Neural progenitor cell (in vitro differentiated cells): Measurements from ENCODE around the gene PLA2G2E. TPM values are rescaled to one million over a fixed set of nuclear protein-coding genes. Genes with fewer than 3 reads are reported as not detected.

Experiments
- DNase-seq: peaks from one replicate; pipeline ENCODE4 v3.0.0-alpha.2; 2016; ENCODE audit warnings: low spot score
- H2AFZ ChIP-seq: fragments of 200-600 bp; sonication (generic); replicated peaks from 2 replicates; pipeline ENCODE4 v1.6.1; 2016; ENCODE audit warnings: antibody characterized with exemption
- H3F3A ChIP-seq: fragments of 200-600 bp; sonication (generic); 2 replicates; pipeline ENCODE4 v1.6.1; 2016; ENCODE audit warnings: antibody characterized with exemption, low read depth
- H3K27ac ChIP-seq: fragments of 200-600 bp; sonication (generic); 2 replicates; pipeline ENCODE4 v1.5.1; 2016; ENCODE audit warnings: mild to moderate bottlenecking
- H3K27me3 ChIP-seq: fragments of 200-600 bp; sonication (generic); 2 replicates; pipeline ENCODE4 v1.6.1; 2016; ENCODE audit warnings: mild to moderate bottlenecking, moderate library complexity
- H3K36me3 ChIP-seq: fragments of 200-600 bp; sonication (generic); 2 replicates; pipeline ENCODE4 v1.5.1; 2016
- H3K4me1 ChIP-seq: fragments of 200-600 bp; sonication (generic); 2 replicates; pipeline ENCODE4 v1.6.1; 2016; ENCODE audit warnings: mixed run types
- H3K4me2 ChIP-seq: fragments of 200-600 bp; sonication (generic); 2 replicates; pipeline ENCODE4 v1.6.1; 2016
- H3K4me3 ChIP-seq: fragments of 200-600 bp; sonication (generic); 2 replicates; pipeline ENCODE4 v1.5.1; 2016
- H3K79me2 ChIP-seq: fragments of 200-600 bp; sonication (generic); 2 replicates; pipeline ENCODE4 v1.6.1; 2016; ENCODE audit warnings: low read depth
- H3K9ac ChIP-seq: fragments of 200-600 bp; sonication (generic); 2 replicates; pipeline ENCODE4 v1.6.1; 2016
- H3K9me3 ChIP-seq: fragments of 200-600 bp; sonication (generic); 2 replicates; pipeline ENCODE4 v1.5.1; 2016; ENCODE audit warnings: low read depth
- H4K20me1 ChIP-seq: fragments of 200-600 bp; sonication (generic); 2 replicates; pipeline ENCODE4 v1.6.1; 2016; ENCODE audit warnings: low read depth
- H3K27ac Mint-ChIP-seq: 3 replicates; pipeline ENCODE4 v1.8.0; 2021; ENCODE audit warnings: mixed read lengths
- H3K27me3 Mint-ChIP-seq: 2 replicates; pipeline ENCODE4 v1.8.0; 2022; ENCODE audit warnings: low read depth, mild to moderate bottlenecking, inconsistent platforms, moderate library complexity, mixed read lengths; ENCODE audit not compliant: insufficient read depth
- H3K36me3 Mint-ChIP-seq: 3 replicates; pipeline ENCODE4 v1.8.0; 2021; ENCODE audit warnings: mixed read lengths
- H3K4me1 Mint-ChIP-seq: 3 replicates; pipeline ENCODE4 v1.8.0; 2021; ENCODE audit warnings: mixed read lengths
- H3K4me3 Mint-ChIP-seq: 3 replicates; pipeline ENCODE4 v1.8.0; 2021; ENCODE audit warnings: mild to moderate bottlenecking, moderate library complexity, mixed read lengths
- H3K9me3 Mint-ChIP-seq: 3 replicates; pipeline ENCODE4 v1.8.0; 2020; ENCODE audit warnings: mixed read lengths
- EZH2 ChIP-seq: fragments of 200-600 bp; sonication (generic); IDR thresholded peaks from 2 replicates; pipeline ENCODE4 v1.6.1; 2017; ENCODE audit warnings: antibody characterized with exemption, mild to moderate bottlenecking, moderate library complexity
- EZH2phosphoT487 ChIP-seq: fragments of 200-600 bp; sonication (generic); IDR thresholded peaks from 2 replicates; pipeline ENCODE4 v1.6.1; 2017; ENCODE audit warnings: antibody characterized with exemption
- total RNA-seq: library from RNA; depleted of rRNA; stranded (reverse); fragments of >200 nt; gene quantifications from 2 replicates; pipeline ENCODE4 v1.2.3, GENCODE V29; 2015; ENCODE audit warnings: low replicate concordance
- TF ChIP-seq, protein P1 (sequence below): fragments of 200-600 bp; sonication (generic); IDR thresholded peaks from 2 replicates; pipeline ENCODE4 v1.5.1; 2017; ENCODE audit warnings: antibody characterized with exemption, mild to moderate bottlenecking

Gene PLA2G2E
- total RNA-seq, 1 donor from 2014 or later = not detected

GRCh38 chr1:19894218-19894617 is 29.2 kb downstream of the PLA2G2E start:
- Histone ChIP-seq H4K20me1 (peaks cover 20% of the 10 kb centered on the region), H3K79me2 (peaks cover 26% of the 10 kb centered on the region), H3K36me3 (peaks cover 16% of the 10 kb centered on the region), H2AFZ (no peak overlapping the region), H3K4me2 (no peak overlapping the region), H3K9ac (no peak overlapping the region), H3K9me3 (no peaks in the 10 kb centered on the region), H3F3A (no peaks in the 10 kb centered on the region), H3K27ac (no peak overlapping the region), H3K4me3 (no peak overlapping the region), H3K27me3 (no peaks in the 10 kb centered on the region), H3K4me1 (no peaks in the 10 kb centered on the region)
- TF ChIP-seq EZH2phosphoT487 = no peak
- TF ChIP-seq, protein P1, sequence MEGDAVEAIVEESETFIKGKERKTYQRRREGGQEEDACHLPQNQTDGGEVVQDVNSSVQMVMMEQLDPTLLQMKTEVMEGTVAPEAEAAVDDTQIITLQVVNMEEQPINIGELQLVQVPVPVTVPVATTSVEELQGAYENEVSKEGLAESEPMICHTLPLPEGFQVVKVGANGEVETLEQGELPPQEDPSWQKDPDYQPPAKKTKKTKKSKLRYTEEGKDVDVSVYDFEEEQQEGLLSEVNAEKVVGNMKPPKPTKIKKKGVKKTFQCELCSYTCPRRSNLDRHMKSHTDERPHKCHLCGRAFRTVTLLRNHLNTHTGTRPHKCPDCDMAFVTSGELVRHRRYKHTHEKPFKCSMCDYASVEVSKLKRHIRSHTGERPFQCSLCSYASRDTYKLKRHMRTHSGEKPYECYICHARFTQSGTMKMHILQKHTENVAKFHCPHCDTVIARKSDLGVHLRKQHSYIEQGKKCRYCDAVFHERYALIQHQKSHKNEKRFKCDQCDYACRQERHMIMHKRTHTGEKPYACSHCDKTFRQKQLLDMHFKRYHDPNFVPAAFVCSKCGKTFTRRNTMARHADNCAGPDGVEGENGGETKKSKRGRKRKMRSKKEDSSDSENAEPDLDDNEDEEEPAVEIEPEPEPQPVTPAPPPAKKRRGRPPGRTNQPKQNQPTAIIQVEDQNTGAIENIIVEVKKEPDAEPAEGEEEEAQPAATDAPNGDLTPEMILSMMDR = no peak
- TF ChIP-seq EZH2 = no peak
- Mint-ChIP-seq H3K4me3 (no peak overlapping the region), H3K4me1 (no peaks in the 10 kb centered on the region), H3K27ac (no peak overlapping the region), H3K9me3 (no peaks in the 10 kb centered on the region), H3K36me3 (peaks cover 25% of the 10 kb centered on the region), H3K27me3 (no peaks in the 10 kb centered on the region)
- no peak for DNase-seq

- H2AFZ ChIP-seq = no peak overlapping the region
- Mint-ChIP-seq H3K27me3 (no peaks in the 10 kb centered on the region), H3K4me1 (no peaks in the 10 kb centered on the region), H3K27ac (no peak overlapping the region), H3K36me3 (peaks cover 20% of the 10 kb centered on the region), H3K4me3 (no peak overlapping the region), H3K9me3 (no peaks in the 10 kb centered on the region)
- no peaks in the 10 kb centered on the region for H3K9me3 ChIP-seq
- H3K4me2 ChIP-seq = no peak overlapping the region
- peaks cover 25% of the 10 kb centered on the region for H4K20me1 ChIP-seq
- H3K4me1 ChIP-seq = no peaks in the 10 kb centered on the region
- H3K9ac ChIP-seq = no peak overlapping the region
- H3K27me3 ChIP-seq = no peaks in the 10 kb centered on the region
- no peak overlapping the region for H3K27ac ChIP-seq
- H3F3A ChIP-seq = no peaks in the 10 kb centered on the region
- H3K36me3 ChIP-seq = peaks cover 12% of the 10 kb centered on the region
- TF ChIP-seq, protein P1 = no peak
- no peak for TF ChIP-seq EZH2
- no peak for TF ChIP-seq EZH2phosphoT487
- no peak overlapping the region for H3K4me3 ChIP-seq
- peaks cover 31% of the 10 kb centered on the region for H3K79me2 ChIP-seq
- DNase-seq = no peak
Measured at GRCh38 chr1:19893687-19894086, 29.7 kb downstream of the PLA2G2E start.

DNA sequence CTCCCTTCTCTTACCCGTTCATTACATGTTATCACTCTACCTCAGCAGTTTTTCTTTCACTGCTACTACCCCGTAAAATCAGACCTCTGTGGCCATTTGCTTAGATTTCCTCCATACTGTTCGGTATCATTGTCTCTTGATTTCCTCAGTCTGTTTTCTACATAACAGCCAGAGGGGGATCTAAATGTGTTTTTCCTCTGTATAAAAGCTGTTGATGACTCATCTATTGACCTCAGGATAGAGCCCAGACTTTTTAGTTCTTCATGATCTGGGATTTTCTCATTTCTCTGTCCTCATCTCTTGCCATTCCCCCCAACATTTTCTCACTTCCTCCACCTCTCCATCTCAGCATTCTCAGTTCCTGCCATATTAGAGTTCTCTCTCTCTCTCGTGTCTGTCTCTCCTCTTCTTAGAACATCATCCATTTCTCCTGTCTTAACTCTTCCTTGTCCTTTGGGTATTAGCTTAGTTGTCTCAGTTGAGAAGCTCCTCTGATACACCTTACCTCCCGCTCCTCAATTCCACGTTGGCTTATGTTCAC is 30.7 kb downstream of the PLA2G2E start:
- H3K4me2 ChIP-seq = no peak overlapping the region
- Mint-ChIP-seq H3K9me3 (no peaks in the 10 kb centered on the region), H3K27ac (no peak overlapping the region), H3K36me3 (peaks cover 20% of the 10 kb centered on the region), H3K4me3 (no peak overlapping the region), H3K4me1 (no peaks in the 10 kb centered on the region), H3K27me3 (no peaks in the 10 kb centered on the region)
- no peak overlapping the region for H3K4me3 ChIP-seq
- no peaks in the 10 kb centered on the region for H3K27me3 ChIP-seq
- H3K27ac ChIP-seq = no peak overlapping the region
- peaks cover 41% of the 10 kb centered on the region for H3K79me2 ChIP-seq
- H4K20me1 ChIP-seq = peaks cover 33% of the 10 kb centered on the region
- H3K9me3 ChIP-seq = no peaks in the 10 kb centered on the region
- no peaks in the 10 kb centered on the region for H3F3A ChIP-seq
- no peak overlapping the region for H2AFZ ChIP-seq
- H3K36me3 ChIP-seq = peaks cover 11% of the 10 kb centered on the region
- TF ChIP-seq EZH2phosphoT487 = no peak
- TF ChIP-seq, protein P1 = no peak
- TF ChIP-seq EZH2 = no peak
- no peak overlapping the region for H3K9ac ChIP-seq
- H3K4me1 ChIP-seq = no peaks in the 10 kb centered on the region
- no peak for DNase-seq
